RWPE1 (cell line): Measurements from ENCODE around the gene SELENOS.

Experiments used
- CTCF ChIA-PET: fragments of 350-600 bp; sonication (Branson Sonifier 250); formaldehyde crosslinking; extraction: SDS; loops from one replicate; lab custom pipeline; 2021; lab: Yijun Ruan, JAX
- POLR2A ChIA-PET: fragments of 400-600 bp; formaldehyde crosslinking; extraction: SDS; loops from one replicate; lab custom pipeline; 2020; ENCODE audit warnings: antibody characterized with exemption; ENCODE audit not compliant: low non-redundant PET; lab: Yijun Ruan, JAX
- DNase-seq: peaks from one replicate; pipeline ENCODE4 v3.0.0; 2012; ENCODE audit warnings: low spot score
- H3K27ac ChIP-seq: fragments of 450-650 bp; 2 replicates; pipeline ENCODE4 v1.5.1; 2017
- CTCF ChIP-seq: fragments of 450-650 bp; conservative IDR thresholded peaks from 2 replicates; pipeline ENCODE4 v1.5.1; 2017; ENCODE audit warnings: low read depth, mild to moderate bottlenecking

Gene SELENOS

GRCh38 chr15:101283931-101284330 lies 6.6 kb upstream of the SELENOS start:
- ChIA-PET POLR2A (interaction anchor here (0.6 kb wide), 1 partner anchor 9 kb away, joined by 3 read pairs; no protein-coding TSS in a partner anchor), CTCF (interaction anchor here (0.6 kb wide), 1 partner anchor 10 kb away, joined by 4 read pairs; no protein-coding TSS in a partner anchor)
- H3K27ac ChIP-seq: no peak overlapping the region
- TF ChIP-seq CTCF: no peak
- DNase-seq: no peak

- no peak for TF ChIP-seq CTCF
- no peak for DNase-seq
- POLR2A ChIA-PET: no interaction called here
- CTCF ChIA-PET: interaction anchor here (0.7 kb wide), 1 partner anchor 194 kb away, joined by 3 read pairs; no protein-coding TSS in a partner anchor
- no peak overlapping the region for H3K27ac ChIP-seq
These were observed 2.7 kb upstream of the SELENOS start for GRCh38 chr15:101280007-101280406.

- H3K27ac ChIP-seq: peak overlapping the region; percentile 88
- no peak for TF ChIP-seq CTCF
- no peak for DNase-seq
- ChIA-PET CTCF (interaction anchor here (1.2 kb wide), 1 partner anchor 11 kb away, joined by 7 read pairs; no protein-coding TSS in a partner anchor), POLR2A (no interaction called here)
These were observed 769 bp upstream of the SELENOS start for GRCh38 chr15:101277943-101278564.

- ChIA-PET POLR2A (no interaction called here), CTCF (interaction anchor here (0.6 to 0.7 kb wide), 2 partner anchors 10 to 191 kb away, joined by 3 to 4 read pairs; no protein-coding TSS in a partner anchor)
- H3K27ac ChIP-seq: peak overlapping the region; percentile 88
- DNase-seq: no peak
- no peak; the same call in 1 of the 2 replicates for TF ChIP-seq CTCF
These were observed 716 bp downstream of the SELENOS start for GRCh38 chr15:101276501-101277037.

- no peak for TF ChIP-seq CTCF
- no peak for DNase-seq
- POLR2A ChIA-PET: no interaction called here
- no peak overlapping the region for H3K27ac ChIP-seq
- CTCF ChIA-PET: no interaction called here
These were observed 2.3 kb downstream of the SELENOS start for GRCh38 chr15:101275018-101275417.

GRCh38 chr15:101273534-101273933 lies 3.8 kb downstream of the SELENOS start:
- CTCF ChIA-PET: interaction anchor here (0.6 kb wide), 1 partner anchor 15 kb away, joined by 3 read pairs; no protein-coding TSS in a partner anchor
- DNase-seq: no peak
- POLR2A ChIA-PET: no interaction called here
- TF ChIP-seq CTCF: no peak
- no peak overlapping the region for H3K27ac ChIP-seq
